Esophagus muscularis mucosa (tissue), 4 donors: ENCODE measurements around the gene MDFIC. TPM values are rescaled to one million over a fixed set of nuclear protein-coding genes. Genes with fewer than 3 reads are reported as not detected.

Experiments
- DNase-seq: peaks from one replicate; pipeline ENCODE4 v3.0.0-alpha.2; 2017; ENCODE audit errors: extremely low spot score
- H3K27ac ChIP-seq, 4 donors: fragments of 200-600 bp; sonication (generic); replicated peaks in 1 of 4; 1 replicate in 3 of 4; 2 replicates in 1 of 4; pipeline ENCODE4 v1.5.1; 2016 to 2019; ENCODE audit warnings: mild to moderate bottlenecking in 1 of 4
- H3K27me3 ChIP-seq, 4 donors: fragments of 200-600 bp; sonication (generic); one replicate each; pipeline versions ENCODE4 v1.5.1 to v1.6.0; 2016 to 2019
- H3K36me3 ChIP-seq, 4 donors: fragments of 200-600 bp; sonication (generic); one replicate each; pipeline ENCODE4 v1.5.1; 2016 to 2019
- H3K4me1 ChIP-seq, 4 donors: fragments of 200-600 bp; sonication (generic); one replicate each; pipeline ENCODE4 v1.5.1; 2016 to 2019
- H3K4me3 ChIP-seq, 4 donors: fragments of 200-600 bp; sonication (generic); 1 replicate in 2 of 4; 2 replicates in 2 of 4; pipeline ENCODE4 v1.5.1; 2016 to 2019; ENCODE audit warnings: mild to moderate bottlenecking in 4 of 4, moderate library complexity in 1 of 4
- H3K9me3 ChIP-seq, 4 donors: fragments of 200-600 bp; sonication (generic); 1 replicate in 3 of 4; 2 replicates in 1 of 4; pipeline ENCODE4 v1.5.1; 2016 to 2019
- EP300 ChIP-seq: sonication (generic); formaldehyde crosslinking; IDR thresholded peaks from one replicate; pipeline ENCODE4 v1.6.1; 2017; ENCODE audit warnings: antibody characterized with exemption
- POLR2A ChIP-seq: fragments of 450-650 bp; IDR thresholded peaks from one replicate; pipeline ENCODE4 v1.6.1; 2017; ENCODE audit warnings: antibody characterized with exemption, moderate library complexity, mild to moderate bottlenecking, low read depth
- POLR2AphosphoS5 ChIP-seq, 2 donors: sonication (generic); formaldehyde crosslinking; IDR thresholded peaks; one replicate each; pipeline ENCODE4 v1.6.1; 2017; ENCODE audit warnings: antibody characterized with exemption in 2 of 2
- WGBS: methylation state at CpG from one replicate; pipeline ENCODE4 v1.1.5; 2018; 5-methylcytosine and 5-hydroxymethylcytosine counted together
- intact Hi-C: fragments of 100-400 bp; cut with DNase I; formaldehyde crosslinking; loops from one replicate; pipeline ENCODE4 v1.15.1; 2023
- total RNA-seq, 4 donors: library from RNA; depleted of rRNA; stranded (reverse); fragments of >200 nt; gene quantifications; one replicate each; pipeline versions ENCODE4 v1.1.0 to v1.2.1, GENCODE V29; 2016
- TF ChIP-seq, protein P1 (sequence below), 3 experiments: fragments of 200-600 bp in 2 of 3; fragments of 450-650 bp in 1 of 3; sonication (generic) in 2 of 3; IDR thresholded peaks; one replicate each; pipeline ENCODE4 v1.5.1; 2017 to 2019; ENCODE audit warnings: antibody characterized with exemption in 3 of 3, mild to moderate bottlenecking in 2 of 3, moderate library complexity in 1 of 3

Gene MDFIC
- total RNA-seq, 4 donors from 2014 or later: 34.5 to 71.3 (median 36.5) TPM

DNA sequence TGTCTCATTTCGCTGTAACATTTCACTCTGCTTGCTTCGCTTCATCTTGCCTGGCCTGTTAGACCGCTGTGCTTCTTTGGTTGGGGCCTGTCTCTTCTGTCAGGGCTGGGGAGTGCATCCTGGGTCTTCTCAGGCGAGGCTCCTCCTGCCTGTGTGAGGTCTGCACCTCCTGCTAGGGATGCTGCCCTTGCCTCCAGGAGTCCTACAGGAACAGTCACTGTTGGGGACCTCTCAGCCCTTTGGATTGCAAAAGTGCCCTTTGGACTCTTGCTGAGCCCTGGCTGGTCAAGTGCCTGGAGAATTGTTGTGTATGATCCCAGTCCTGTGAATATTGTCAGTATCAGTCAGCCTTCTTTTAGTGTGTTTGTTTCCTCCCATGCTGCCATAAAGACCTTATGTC lies 84.1 kb downstream of the MDFIC start:
- no peaks in the 10 kb centered on the region for H3K36me3 ChIP-seq
- H3K9me3 ChIP-seq: no peaks in the 10 kb centered on the region
- TF ChIP-seq, protein P1, sequence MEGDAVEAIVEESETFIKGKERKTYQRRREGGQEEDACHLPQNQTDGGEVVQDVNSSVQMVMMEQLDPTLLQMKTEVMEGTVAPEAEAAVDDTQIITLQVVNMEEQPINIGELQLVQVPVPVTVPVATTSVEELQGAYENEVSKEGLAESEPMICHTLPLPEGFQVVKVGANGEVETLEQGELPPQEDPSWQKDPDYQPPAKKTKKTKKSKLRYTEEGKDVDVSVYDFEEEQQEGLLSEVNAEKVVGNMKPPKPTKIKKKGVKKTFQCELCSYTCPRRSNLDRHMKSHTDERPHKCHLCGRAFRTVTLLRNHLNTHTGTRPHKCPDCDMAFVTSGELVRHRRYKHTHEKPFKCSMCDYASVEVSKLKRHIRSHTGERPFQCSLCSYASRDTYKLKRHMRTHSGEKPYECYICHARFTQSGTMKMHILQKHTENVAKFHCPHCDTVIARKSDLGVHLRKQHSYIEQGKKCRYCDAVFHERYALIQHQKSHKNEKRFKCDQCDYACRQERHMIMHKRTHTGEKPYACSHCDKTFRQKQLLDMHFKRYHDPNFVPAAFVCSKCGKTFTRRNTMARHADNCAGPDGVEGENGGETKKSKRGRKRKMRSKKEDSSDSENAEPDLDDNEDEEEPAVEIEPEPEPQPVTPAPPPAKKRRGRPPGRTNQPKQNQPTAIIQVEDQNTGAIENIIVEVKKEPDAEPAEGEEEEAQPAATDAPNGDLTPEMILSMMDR (IDR thresholded peaks at IDR 0.05): no peak
- no peak for TF ChIP-seq POLR2A
- no peak for TF ChIP-seq POLR2AphosphoS5 (IDR thresholded peaks at IDR 0.05)
- TF ChIP-seq EP300: no peak
- intact Hi-C loops: loop anchor here (5.0 kb wide), 1 partner anchor 84 kb away; the partner anchor contains the start of gene MDFIC
- no peaks in the 10 kb centered on the region for H3K27me3 ChIP-seq
- 99% methylated on average over 4 of the region's 4 CpGs for WGBS
- no peak overlapping the region for H3K4me3 ChIP-seq
- no peak overlapping the region for H3K27ac ChIP-seq
- no peak for DNase-seq
- H3K4me1 ChIP-seq: peaks cover 25 to 43% (median 39%) of the 10 kb centered on the region in 4 donors

- DNase-seq: no peak
- Histone ChIP-seq H3K27ac (peak overlapping the region; percentile 56 to 68 (median 64)), H3K9me3 (no peaks in the 10 kb centered on the region), H3K4me1 (peaks cover 25 to 46% (median 39%) of the 10 kb centered on the region in 4 donors), H3K27me3 (no peaks in the 10 kb centered on the region), H3K4me3 (no peak overlapping the region), H3K36me3 (no peaks in the 10 kb centered on the region)
- 76% methylated on average over 7 of the region's 7 CpGs for WGBS
- intact Hi-C loops: loop anchor here (5.0 kb wide), 1 partner anchor 85 kb away; the partner anchor contains the start of gene MDFIC
- TF ChIP-seq EP300: no peak
- TF ChIP-seq POLR2AphosphoS5 (IDR thresholded peaks at IDR 0.05): no peak
- no peak for TF ChIP-seq POLR2A
- TF ChIP-seq, protein P1 (IDR thresholded peaks at IDR 0.05): no peak
Observed at GRCh38 chr7:115007751-115008150, 85.9 kb downstream of the MDFIC start.

DNA sequence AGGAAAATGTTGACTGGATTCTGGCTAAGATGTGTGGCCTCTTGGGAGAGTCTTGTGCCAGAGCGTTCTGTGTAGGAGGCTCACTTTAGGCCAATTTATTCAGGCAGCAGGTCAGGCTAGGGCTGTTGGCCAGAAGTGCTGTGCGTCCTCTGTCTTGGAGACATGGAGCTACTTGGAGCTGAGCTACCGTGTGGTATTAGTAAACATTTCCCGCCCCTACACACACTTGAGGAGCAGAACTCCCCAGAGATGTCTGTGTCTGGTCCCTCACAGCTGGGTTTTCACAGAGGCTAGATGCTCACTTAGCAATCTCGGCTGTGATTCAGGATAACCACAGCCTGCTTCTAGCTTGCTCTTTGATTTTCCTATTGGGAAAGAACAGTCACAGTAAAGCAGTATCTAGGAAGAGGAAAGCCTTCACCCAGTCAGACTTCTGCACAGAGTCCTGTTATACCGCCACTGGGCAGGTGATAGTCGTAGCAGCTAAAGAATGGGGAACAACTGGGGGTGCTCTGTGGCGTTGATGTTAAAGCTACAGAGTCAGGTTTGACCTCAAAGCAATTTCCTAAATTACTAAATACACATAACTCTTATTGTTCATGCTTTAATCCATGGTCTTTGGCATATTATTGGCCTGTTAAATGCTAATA lies 86.7 kb downstream of the MDFIC start:
- H3K9me3 ChIP-seq: no peaks in the 10 kb centered on the region
- H3K27ac ChIP-seq: peak overlapping the region; percentile 56 to 68 (median 64)
- no peaks in the 10 kb centered on the region for H3K27me3 ChIP-seq
- peak; percentile 93 for DNase-seq
- H3K4me1 ChIP-seq: peaks cover 25 to 46% (median 39%) of the 10 kb centered on the region in 4 donors
- 43% methylated on average over 8 of the region's 8 CpGs for WGBS
- peak overlapping the region in 1 of 4 donors; percentile 4 for H3K4me3 ChIP-seq
- intact Hi-C loops: loop anchor here (5.0 kb wide), 1 partner anchor 86 kb away; the partner anchor contains the start of gene MDFIC
- H3K36me3 ChIP-seq: no peaks in the 10 kb centered on the region
- TF ChIP-seq POLR2AphosphoS5 (IDR thresholded peaks at IDR 0.05) (peak; percentile 23 to 40), EP300 (no peak)
- TF ChIP-seq, protein P1 (IDR thresholded peaks at IDR 0.05): no peak

DNA sequence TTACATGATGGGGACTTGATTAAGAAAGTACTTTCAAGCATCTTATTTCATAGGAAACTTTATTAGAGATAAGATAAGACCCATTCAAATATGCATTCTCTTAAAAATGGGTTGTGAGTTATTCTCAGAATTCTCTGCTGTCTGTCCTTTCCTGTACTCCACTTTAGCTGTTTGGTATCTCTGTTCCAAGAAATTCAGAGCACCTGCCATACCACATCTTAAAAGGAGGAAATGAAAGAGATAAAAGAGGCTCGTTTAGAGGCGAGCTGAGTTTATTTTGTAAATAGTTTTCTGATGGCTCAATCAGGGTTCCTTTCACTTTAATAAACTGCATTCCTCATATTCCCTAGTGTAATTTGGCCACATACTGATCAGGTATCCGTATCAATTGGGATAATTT lies 87.2 kb downstream of the MDFIC start:
- Histone ChIP-seq H3K9me3 (no peaks in the 10 kb centered on the region), H3K36me3 (peaks cover 0 to 3% (median 0%) of the 10 kb centered on the region in 4 donors), H3K4me1 (peaks cover 25 to 46% (median 39%) of the 10 kb centered on the region in 4 donors), H3K27ac (peak overlapping the region; percentile 56 to 68 (median 64)), H3K4me3 (no peak overlapping the region), H3K27me3 (no peaks in the 10 kb centered on the region)
- intact Hi-C loops: loop anchor here (5.0 kb wide), 1 partner anchor 87 kb away; the partner anchor contains the start of gene MDFIC
- WGBS: 21% methylated on average over 3 of the region's 3 CpGs
- TF ChIP-seq, protein P1 (IDR thresholded peaks at IDR 0.05): no peak
- no peak for TF ChIP-seq POLR2AphosphoS5 (IDR thresholded peaks at IDR 0.05)
- no peak for TF ChIP-seq EP300
- no peak for TF ChIP-seq POLR2A
- DNase-seq: no peak
